Measurements from ENCODE around the gene MAFG. TPM values are rescaled to one million over a fixed set of nuclear protein-coding genes. Genes with fewer than 3 reads are reported as not detected.

Gene MAFG
- total and polyA plus RNA-seq, 2 donors (not counting 3 experiments of a cell fraction or from before 2014, with no cell fraction given): 27.6 to 35.0 TPM

- FAIRE-seq (no peak), DNase-seq (ENCODE audit: low read depth, low spot score) (no peak)
- Histone ChIP-seq H3K4me2 (ENCODE audit: insufficient read depth, low read length) (no peak overlapping the region), H3K27ac (ENCODE audit: insufficient read depth, low read depth, low read length) (no peak overlapping the region), H4K20me1 (replicated peaks; ENCODE audit: control insufficient read depth, extremely low read depth, insufficient read depth, low read length) (no peaks in the 10 kb centered on the region), H3K79me2 (ENCODE audit: control insufficient read depth, insufficient read depth, low read length) (peaks cover 12% of the 10 kb centered on the region), H3K9me3 (replicated peaks; ENCODE audit: control insufficient read depth, insufficient read depth, low read length) (no peaks in the 10 kb centered on the region), H3K4me1 (ENCODE audit: control insufficient read depth, extremely low read depth, insufficient read depth, low read length) (peaks cover 7% of the 10 kb centered on the region), H3K9me1 (replicated peaks; ENCODE audit: control insufficient read depth, extremely low read depth, insufficient read depth, low read length) (no peaks in the 10 kb centered on the region), H3K9ac (replicated peaks; ENCODE audit: extremely low read depth, insufficient read depth, low read length) (no peak overlapping the region), H2AFZ (ENCODE audit: low read depth, low read length) (no peak overlapping the region), H3K4me3 (replicated peaks in 1 of 3; ENCODE audit: insufficient read depth in 1 of 3, low read depth in 1 of 3, low read length in 3 of 3) (no peak overlapping the region), H3K36me3 (ENCODE audit: control insufficient read depth in 2 of 2, extremely low read depth in 1 of 2, insufficient read depth in 2 of 2, low read length in 2 of 2) (peaks cover 0 to 5% of the 10 kb centered on the region in 2 experiments), H3K27me3 (ENCODE audit: control insufficient read depth in 2 of 2, insufficient read depth in 2 of 2, low read length in 2 of 2) (no peaks in the 10 kb centered on the region)
- intact Hi-C loops (cut with micrococcal nuclease): no loop called here
- BruUV-seq (replicated peaks): no TSS peak
- dilution Hi-C loops (cut with MboI; ENCODE audit: extremely low pct_ligation_motif_present, low sequenced_read_pairs): no loop called here
- CTCF ChIA-PET: interaction anchor here (1.2 kb wide), 1 partner anchor 88 kb away, joined by 4 read pairs; no protein-coding TSS in a partner anchor
- TF ChIP-seq POLR2AphosphoS5 (IDR thresholded peaks at IDR 0.05; ENCODE audit: insufficient read depth, low read depth, low read length) (no peak), POLR2A (IDR thresholded peaks at IDR 0.05; ENCODE audit: low read depth, low read length) (no peak), JUN (IDR thresholded peaks at IDR 0.05; ENCODE audit: borderline replicate concordance, insufficient read depth, insufficient read length, low read depth) (no peak), MAX (IDR thresholded peaks at IDR 0.05; ENCODE audit: insufficient read depth, insufficient read length) (no peak), FOS (IDR thresholded peaks at IDR 0.05; ENCODE audit: borderline replicate concordance, insufficient read depth, low read length) (no peak), GATA2 (IDR thresholded peaks at IDR 0.05; ENCODE audit: insufficient read depth, insufficient read length, low read depth, low read length) (no peak), EZH2 (IDR thresholded peaks at IDR 0.05; ENCODE audit: borderline replicate concordance, low read depth, low read length, severe bottlenecking) (no peak), MYC (IDR thresholded peaks at IDR 0.05; ENCODE audit: low read depth, low read length) (no peak), CTCF (IDR thresholded peaks at IDR 0.05; ENCODE audit: extremely low read depth in 1 of 2, insufficient read depth in 1 of 2, low read depth in 1 of 2, low read length in 2 of 2) (no peak)
- POLR2A ChIA-PET: no interaction called here
Measured at GRCh38 chr17:81931557-81932332, 4.2 kb upstream of the MAFG start.

Measured in endothelial cell of umbilical vein (primary cell).